ENCODE measurements around the gene RBM33.

RBM33 gene

GRCh38 chr7:155808549-155809331, 164.3 kb downstream of the RBM33 start:
- no peak overlapping the region for H3K4me2 ChIP-seq (ENCODE audit: insufficient read depth, low read length)
- no peak for DNase-seq
- no peak overlapping the region for H3K9ac ChIP-seq (ENCODE audit: low read depth, low read length)
- H3K4me1 ChIP-seq (ENCODE audit: insufficient read depth, low read length), result no peaks in the 10 kb centered on the region
- no peaks in the 10 kb centered on the region for H3K79me2 ChIP-seq (ENCODE audit: insufficient read depth, low read length)
- no peaks in the 10 kb centered on the region for H4K20me1 ChIP-seq (ENCODE audit: insufficient read depth, low read length)
- H3K36me3 ChIP-seq (ENCODE audit: insufficient read depth, low read length), result no peaks in the 10 kb centered on the region
- no peaks in the 10 kb centered on the region for H3K9me3 ChIP-seq (ENCODE audit: insufficient read depth, low read length, severe bottlenecking)
- H2AFZ ChIP-seq (ENCODE audit: low read depth, low read length), result no peak overlapping the region
- no peaks in the 10 kb centered on the region for H3K27me3 ChIP-seq (ENCODE audit: insufficient read depth, low read length, poor library complexity)
- no peak overlapping the region for H3K4me3 ChIP-seq (ENCODE audit: low read depth in 1 of 2, low read length in 2 of 2)
- no peak for ATAC-seq (ENCODE audit: insufficient read depth, low read depth)
- no peak for TF ChIP-seq EZH2 (IDR thresholded peaks at IDR 0.05; ENCODE audit: borderline replicate concordance, low read depth, low read length, severe bottlenecking)
- no peak for TF ChIP-seq CTCF (IDR thresholded peaks at IDR 0.05; ENCODE audit: borderline replicate concordance, extremely low read depth, low read length, poor library complexity, severe bottlenecking)
- no peak overlapping the region for H3K27ac ChIP-seq (ENCODE audit: low read length)

GRCh38 chr7:155809332-155809946, 165.0 kb downstream of the RBM33 start:
- Histone ChIP-seq H3K36me3 (ENCODE audit: insufficient read depth, low read length) (no peaks in the 10 kb centered on the region), H3K9ac (ENCODE audit: low read depth, low read length) (no peak overlapping the region), H3K4me3 (ENCODE audit: low read depth in 1 of 2, low read length in 2 of 2) (no peak overlapping the region), H3K9me3 (ENCODE audit: insufficient read depth, low read length, severe bottlenecking) (no peaks in the 10 kb centered on the region), H3K4me1 (ENCODE audit: insufficient read depth, low read length) (no peaks in the 10 kb centered on the region), H3K27ac (ENCODE audit: low read length) (no peak overlapping the region), H4K20me1 (ENCODE audit: insufficient read depth, low read length) (no peaks in the 10 kb centered on the region), H3K79me2 (ENCODE audit: insufficient read depth, low read length) (no peaks in the 10 kb centered on the region), H3K27me3 (ENCODE audit: insufficient read depth, low read length, poor library complexity) (no peaks in the 10 kb centered on the region), H2AFZ (ENCODE audit: low read depth, low read length) (no peak overlapping the region), H3K4me2 (ENCODE audit: insufficient read depth, low read length) (no peak overlapping the region)
- DNase-seq (no peak), ATAC-seq (ENCODE audit: insufficient read depth, low read depth) (no peak)
- TF ChIP-seq EZH2 (IDR thresholded peaks at IDR 0.05; ENCODE audit: borderline replicate concordance, low read depth, low read length, severe bottlenecking), result no peak
- no peak for TF ChIP-seq CTCF (IDR thresholded peaks at IDR 0.05; ENCODE audit: borderline replicate concordance, extremely low read depth, low read length, poor library complexity, severe bottlenecking)

GRCh38 chr7:155809947-155810769, 165.7 kb downstream of the RBM33 start:
- Histone ChIP-seq H3K9ac (ENCODE audit: low read depth, low read length) (no peak overlapping the region), H3K27me3 (ENCODE audit: insufficient read depth, low read length, poor library complexity) (no peaks in the 10 kb centered on the region), H3K36me3 (ENCODE audit: insufficient read depth, low read length) (no peaks in the 10 kb centered on the region), H3K4me1 (ENCODE audit: insufficient read depth, low read length) (no peaks in the 10 kb centered on the region), H3K4me2 (ENCODE audit: insufficient read depth, low read length) (no peak overlapping the region), H4K20me1 (ENCODE audit: insufficient read depth, low read length) (no peaks in the 10 kb centered on the region), H2AFZ (ENCODE audit: low read depth, low read length) (no peak overlapping the region), H3K4me3 (ENCODE audit: low read depth in 1 of 2, low read length in 2 of 2) (no peak overlapping the region), H3K9me3 (ENCODE audit: insufficient read depth, low read length, severe bottlenecking) (no peaks in the 10 kb centered on the region), H3K79me2 (ENCODE audit: insufficient read depth, low read length) (no peaks in the 10 kb centered on the region), H3K27ac (ENCODE audit: low read length) (no peak overlapping the region)
- DNase-seq (no peak), ATAC-seq (ENCODE audit: insufficient read depth, low read depth) (no peak)
- no peak for TF ChIP-seq CTCF (IDR thresholded peaks at IDR 0.05; ENCODE audit: borderline replicate concordance, extremely low read depth, low read length, poor library complexity, severe bottlenecking)
